CD14-positive monocyte (primary cell): ENCODE results near the gene CNR1. TPM values are rescaled to one million over a fixed set of nuclear protein-coding genes. Genes with fewer than 3 reads are reported as not detected.

Experiments
- DNase-seq, 3 donors: peaks; one replicate each; pipeline ENCODE4 v3.0.0-alpha.2; 2011 to 2022
- H2AFZ ChIP-seq: 2 replicates; pipeline ENCODE4 v1.6.0; 2012; ENCODE audit warnings: mild to moderate bottlenecking, low read depth, low read length, inconsistent platforms; ENCODE audit not compliant: insufficient read depth, poor library complexity, severe bottlenecking
- H3K27ac ChIP-seq, 2 donors: 1 replicate in 1 of 2; 2 replicates in 1 of 2; pipeline ENCODE4 v1.5.1; 2012 to 2013; ENCODE audit warnings: low read length in 2 of 2, control low read depth in 1 of 2, inconsistent platforms in 1 of 2, low read depth in 1 of 2, mild to moderate bottlenecking in 1 of 2
- H3K27me3 ChIP-seq, 2 donors: one replicate each; pipeline versions ENCODE4 v1.6.0 to v1.6.1; 2011 to 2013; ENCODE audit warnings: low read length in 2 of 2; ENCODE audit not compliant: control insufficient read depth in 2 of 2, insufficient read depth in 2 of 2
- H3K36me3 ChIP-seq, 2 donors: replicated peaks in 1 of 2; 1 replicate in 1 of 2; 2 replicates in 1 of 2; pipeline versions ENCODE4 v1.5.1 to v1.6.1; 2012 to 2013; ENCODE audit warnings: low read length in 2 of 2, control low read depth in 1 of 2, inconsistent platforms in 1 of 2, mild to moderate bottlenecking in 1 of 2; ENCODE audit not compliant: insufficient read depth in 2 of 2, control insufficient read depth in 1 of 2
- H3K4me1 ChIP-seq, 2 donors: 1 replicate in 1 of 2; 2 replicates in 1 of 2; pipeline versions ENCODE4 v1.5.1 to v1.6.1; 2012 to 2013; ENCODE audit warnings: low read length in 2 of 2, control low read depth in 1 of 2, inconsistent platforms in 1 of 2, mild to moderate bottlenecking in 1 of 2, moderate library complexity in 1 of 2; ENCODE audit not compliant: insufficient read depth in 2 of 2, control insufficient read depth in 1 of 2
- H3K4me2 ChIP-seq: replicated peaks from 2 replicates; pipeline ENCODE3; 2012; ENCODE audit warnings: low read length, moderate library complexity, mild to moderate bottlenecking; ENCODE audit not compliant: poor library complexity, severe bottlenecking; ENCODE audit errors: extremely low read depth
- H3K4me3 ChIP-seq, 3 experiments: fragments of 200-600 bp in 1 of 3; sonication (generic) in 1 of 3; replicated peaks in 1 of 3; 1 replicate in 2 of 3; 2 replicates in 1 of 3; pipeline ENCODE4 v1.5.1; 2011 to 2013; ENCODE audit warnings: low read length in 3 of 3, mild to moderate bottlenecking in 3 of 3, control low read depth in 2 of 3, low read depth in 2 of 3, inconsistent platforms in 1 of 3, moderate library complexity in 1 of 3
- H3K79me2 ChIP-seq: 2 replicates; pipeline ENCODE4 v1.6.0; 2012; ENCODE audit warnings: mild to moderate bottlenecking, control low read depth, inconsistent platforms, low read length, moderate library complexity; ENCODE audit not compliant: insufficient read depth
- H3K9ac ChIP-seq: 2 replicates; pipeline ENCODE4 v1.6.0; 2017; ENCODE audit warnings: low read length, mild to moderate bottlenecking; ENCODE audit not compliant: insufficient read depth, poor library complexity, severe bottlenecking
- H3K9me3 ChIP-seq, 2 donors: replicated peaks in 1 of 2; 1 replicate in 1 of 2; 2 replicates in 1 of 2; pipeline versions ENCODE4 v1.5.1 to v1.6.1; 2012 to 2013; ENCODE audit warnings: low read length in 2 of 2, control low read depth in 1 of 2; ENCODE audit not compliant: control insufficient read depth in 1 of 2, insufficient read depth in 1 of 2
- H4K20me1 ChIP-seq: 2 replicates; pipeline ENCODE4 v1.6.0; 2012; ENCODE audit warnings: mild to moderate bottlenecking, low read length, control low read depth, moderate library complexity; ENCODE audit not compliant: insufficient read depth
- H3K27ac Mint-ChIP-seq, 7 donors: one replicate each; pipeline ENCODE4 v1.8.0; 2020; ENCODE audit warnings: mild to moderate bottlenecking in 7 of 7, mixed read lengths in 7 of 7, moderate library complexity in 6 of 7, inconsistent platforms in 2 of 7
- H3K27me3 Mint-ChIP-seq, 3 donors: one replicate each; pipeline ENCODE4 v1.8.0; 2021 to 2022; ENCODE audit warnings: low read depth in 3 of 3, mild to moderate bottlenecking in 3 of 3, mixed read lengths in 3 of 3, moderate library complexity in 3 of 3, inconsistent platforms in 1 of 3
- H3K36me3 Mint-ChIP-seq, 2 donors: one replicate each; pipeline ENCODE4 v1.8.0; 2020; ENCODE audit warnings: mixed read lengths in 2 of 2, inconsistent platforms in 1 of 2, mild to moderate bottlenecking in 1 of 2
- H3K4me1 Mint-ChIP-seq: one replicate; pipeline ENCODE4 v1.8.0; 2020; ENCODE audit warnings: mild to moderate bottlenecking, mixed read lengths
- H3K4me3 Mint-ChIP-seq, 2 donors: one replicate each; pipeline ENCODE4 v1.8.0; 2020; ENCODE audit warnings: mild to moderate bottlenecking in 2 of 2, mixed read lengths in 2 of 2, moderate library complexity in 1 of 2
- H3K9me3 Mint-ChIP-seq, 7 donors: one replicate each; pipeline ENCODE4 v1.8.0; 2020 to 2022; ENCODE audit warnings: mixed read lengths in 7 of 7, mild to moderate bottlenecking in 6 of 7, moderate library complexity in 6 of 7, inconsistent platforms in 2 of 7
- CTCF ChIP-seq: fragments of 200-600 bp; IDR thresholded peaks from one replicate; pipeline ENCODE4 v1.8.0; 2022; ENCODE audit warnings: antibody characterized with exemption, mild to moderate bottlenecking
- WGBS: methylation state at CpG from one replicate; pipeline ENCODE4 v1.1.5; 2013; ENCODE audit warnings: missing lambda C conversion rate; ENCODE audit not compliant: insufficient coverage; 5-methylcytosine and 5-hydroxymethylcytosine counted together
- intact Hi-C, 2 donors: fragments of 100-400 bp; cut with micrococcal nuclease; formaldehyde crosslinking; loops; one replicate each; pipeline versions ENCODE4 v1.15.0 to v1.15.1; 2023
- polyA plus RNA-seq, 3 donors: library from polyadenylated mRNA; depleted of rRNA in 1 of 3; unstranded in 2 of 3; stranded (reverse) in 1 of 3; fragments of 300-500 nt in 2 of 3; fragments of >200 nt in 1 of 3; fragmentation: Illumina TruSeq in 2 of 3; gene quantifications; 1 replicate in 2 of 3; 2 replicates in 1 of 3; pipeline ENCODE4 v1.2.3, GENCODE V29; 2012 to 2021

The CNR1 gene
- polyA plus RNA-seq, 3 donors: 0.04 to 0.07 TPM; not detected in 1

- no peak overlapping the region for H3K9ac ChIP-seq
- no peak overlapping the region for H2AFZ ChIP-seq
- TF ChIP-seq CTCF: no peak
- no peak for DNase-seq
- no peak overlapping the region for H3K27ac Mint-ChIP-seq
- H3K4me3 Mint-ChIP-seq: no peak overlapping the region
- H3K27ac ChIP-seq: no peak overlapping the region
- H3K4me1 ChIP-seq: no peaks in the 10 kb centered on the region
- no peaks in the 10 kb centered on the region for H4K20me1 ChIP-seq
- no peak overlapping the region for H3K4me3 ChIP-seq
- no peaks in the 10 kb centered on the region for H3K4me1 Mint-ChIP-seq
- WGBS: no CpG with 5 or more reads among the region's 7 CpGs
- no peaks in the 10 kb centered on the region for H3K36me3 Mint-ChIP-seq
- no peak overlapping the region for H3K4me2 ChIP-seq
- no peaks in the 10 kb centered on the region for H3K9me3 ChIP-seq
- peaks cover 0 to under 1% (median 0%) of the 10 kb centered on the region in 3 donors for H3K27me3 Mint-ChIP-seq
- peaks cover 0 to 7% (median 0%) of the 10 kb centered on the region in 7 donors for H3K9me3 Mint-ChIP-seq
- intact Hi-C loops: no loop called here
- no peaks in the 10 kb centered on the region for H3K36me3 ChIP-seq
- no peaks in the 10 kb centered on the region for H3K27me3 ChIP-seq
- no peaks in the 10 kb centered on the region for H3K79me2 ChIP-seq
These were observed 60.3 kb downstream of the CNR1 start for GRCh38 chr6:88105741-88106340.

Other genes with a start within 250 kb of the CNR1 start
- gene SPACA1, start 118.5 kb downstream of the CNR1 start, polyA plus RNA-seq: not detected